ENCODE results near the gene SYVN1.
"Not testable (repeated sequence)": the region's sequence is repeated elsewhere in the genome, so short reads cannot be mapped to it uniquely, and the experiment has no call there.

Gene SYVN1

GRCh38 chr11:65150509-65151299 lies 16.4 kb upstream of the SYVN1 start:
- no peak for DNase-seq

DNA sequence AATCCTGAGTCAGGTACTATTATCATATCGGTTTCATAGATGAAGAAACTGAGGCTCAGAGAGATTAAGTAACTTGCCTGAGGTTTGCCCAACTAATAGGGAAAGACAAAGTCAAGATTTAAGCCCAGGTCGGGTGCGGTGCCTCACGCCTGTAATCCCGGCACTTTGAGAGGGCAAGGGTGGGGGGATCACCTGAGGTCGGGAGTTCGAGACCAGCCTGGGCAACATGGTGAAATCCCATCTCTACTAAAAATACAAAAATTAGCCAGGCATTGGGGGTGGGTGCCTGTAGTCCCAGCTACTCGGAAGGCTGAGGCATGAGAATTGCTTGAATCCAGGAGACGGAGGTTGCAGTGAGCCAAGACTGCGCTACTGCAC lies 15.8 kb upstream of the SYVN1 start:
- DNase-seq = not testable (repeated sequence)

DNA sequence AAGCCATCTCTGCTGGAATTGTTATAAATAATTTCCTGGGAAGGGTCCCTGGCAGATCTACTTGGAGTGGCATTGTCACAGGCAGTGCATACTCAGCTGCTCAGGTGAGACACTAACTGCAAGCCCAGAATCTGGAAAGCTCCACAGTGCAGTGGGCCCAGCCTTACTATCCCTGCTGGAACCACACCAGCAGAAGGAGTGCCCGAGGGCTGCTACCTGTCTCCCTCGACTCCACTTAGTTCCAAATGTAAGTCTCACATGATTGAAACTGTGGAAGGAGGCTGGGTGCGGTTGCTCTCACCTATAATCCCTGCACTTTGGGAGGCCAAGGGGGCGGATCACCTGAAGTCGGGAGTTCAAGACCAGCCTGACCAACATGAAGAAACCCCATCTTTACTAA lies 14.3 kb upstream of the SYVN1 start:
- DNase-seq = no peak

DNA sequence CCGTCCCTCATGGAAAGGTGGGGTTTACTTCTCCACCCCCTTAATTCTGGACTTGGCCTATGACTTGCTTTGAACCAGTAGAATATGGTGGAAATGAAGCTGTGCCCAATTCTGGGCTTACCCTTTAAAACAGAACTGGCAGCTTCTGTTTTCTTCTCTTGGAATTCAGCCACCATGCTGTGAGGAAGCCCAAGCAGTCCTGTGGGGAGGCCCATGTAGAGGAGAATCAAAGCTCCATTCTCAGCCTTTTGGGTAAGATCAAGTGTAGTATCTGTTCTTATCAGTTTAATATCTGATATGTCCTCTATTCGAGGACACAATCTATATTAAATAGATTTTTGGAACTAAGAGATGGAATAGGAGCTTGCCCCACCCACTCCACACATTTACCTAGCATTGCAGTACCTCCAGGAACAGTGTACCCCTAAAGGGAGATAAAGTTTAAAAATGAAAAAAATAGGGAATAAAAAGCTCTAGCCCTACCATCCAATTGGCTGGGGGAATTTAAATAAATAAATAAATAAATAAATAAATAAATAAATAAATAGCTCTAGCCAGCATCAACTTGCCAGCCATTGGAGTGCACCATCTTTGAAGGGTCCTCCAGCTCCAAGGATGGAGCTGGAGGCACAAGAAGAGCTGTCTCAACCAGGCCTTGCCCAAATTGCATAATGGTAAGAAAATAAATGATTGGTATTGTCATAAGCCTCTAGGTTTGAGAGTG lies 13.2 kb upstream of the SYVN1 start:
- DNase-seq = no peak

GRCh38 chr11:65141896-65142494 lies 7.7 kb upstream of the SYVN1 start:
- no peak for DNase-seq

GRCh38 chr11:65136515-65137096 lies 2.3 kb upstream of the SYVN1 start:
- DNase-seq = no peak

DNA sequence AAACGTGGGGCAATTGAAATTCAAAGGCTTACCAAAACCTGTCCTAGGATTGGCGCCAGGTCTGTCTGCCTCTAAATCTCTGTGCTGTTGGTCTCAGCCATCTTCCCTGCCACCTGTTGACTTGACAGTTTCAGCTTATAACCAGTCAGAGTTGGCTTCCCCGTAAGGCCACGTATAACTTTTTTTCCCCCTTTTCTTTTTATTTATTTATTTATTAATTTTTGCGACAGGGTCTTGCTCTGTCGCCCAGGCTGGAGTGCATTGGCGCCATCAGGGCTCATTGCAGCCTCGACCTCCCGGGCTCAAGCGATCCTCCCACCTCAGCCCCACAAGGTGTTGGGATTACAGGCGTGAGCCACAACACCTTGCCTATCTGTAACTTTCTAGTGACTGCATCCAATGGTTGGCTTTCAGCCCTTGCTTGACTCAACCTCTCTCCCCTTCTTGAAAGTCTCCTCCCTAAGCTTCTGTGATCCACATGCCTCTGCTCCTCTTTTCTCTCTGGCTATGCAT lies 1.4 kb upstream of the SYVN1 start:
- DNase-seq = no peak

- peak; percentile 73 for DNase-seq
Observed at GRCh38 chr11:65134952-65135632, 773 bp upstream of the SYVN1 start.

- no peak for DNase-seq
Observed at GRCh38 chr11:65133724-65134123, 595 bp downstream of the SYVN1 start.

DNA sequence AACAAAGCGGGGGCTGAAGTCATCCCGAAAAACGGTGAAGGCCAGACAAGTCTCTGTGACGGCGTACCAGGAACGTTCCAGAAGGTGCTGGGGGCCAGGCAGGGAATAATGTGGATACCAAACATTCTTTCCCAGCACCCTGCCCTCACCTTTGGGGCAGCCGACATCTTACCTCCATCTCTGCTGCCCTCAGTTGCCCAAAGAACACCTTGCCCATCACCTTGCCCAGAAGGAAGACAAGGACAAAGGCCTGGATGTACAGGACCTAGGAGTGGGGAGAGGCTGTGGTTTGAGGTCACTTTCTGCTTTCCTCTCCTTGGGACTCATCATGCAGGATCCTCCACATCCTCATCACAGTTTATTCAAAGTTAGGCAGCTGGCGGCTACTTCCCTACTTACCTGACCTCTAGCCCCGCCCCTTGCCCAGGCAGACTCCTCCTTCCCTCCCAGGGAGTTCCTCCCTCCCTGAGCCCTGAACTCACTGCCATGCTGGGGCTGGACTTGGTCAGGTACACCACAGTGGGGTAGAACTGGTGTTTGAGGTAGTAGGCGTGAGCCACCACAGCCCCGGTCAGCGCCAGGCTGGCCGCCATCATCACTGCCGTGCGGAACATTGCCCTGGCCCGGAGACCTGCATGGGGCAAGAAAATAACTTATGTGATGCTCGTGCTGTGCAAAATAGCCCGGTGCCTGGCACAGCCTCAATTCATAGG lies 1.2 kb downstream of the SYVN1 start:
- no peak for DNase-seq

- no peak for DNase-seq
Observed at GRCh38 chr11:65132238-65132987, 1.9 kb downstream of the SYVN1 start.

DNA sequence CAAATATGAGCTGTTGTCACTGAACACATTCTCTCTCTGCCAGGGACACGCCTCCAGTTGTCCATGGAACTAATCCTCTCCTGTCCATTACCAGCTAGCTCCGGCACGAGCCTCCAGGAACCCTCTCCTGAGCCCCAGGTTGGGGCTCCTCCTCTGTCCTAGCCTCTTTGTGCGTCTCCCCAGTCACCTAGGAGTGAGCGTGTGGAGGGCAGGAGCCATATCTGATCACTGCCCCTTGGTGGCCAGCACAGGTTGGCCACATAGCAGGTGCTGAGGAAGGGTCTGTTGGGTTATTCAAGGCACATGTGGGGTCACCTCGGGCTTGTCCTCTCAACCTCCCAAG lies 2.5 kb downstream of the SYVN1 start:
- no peak for DNase-seq

DNA sequence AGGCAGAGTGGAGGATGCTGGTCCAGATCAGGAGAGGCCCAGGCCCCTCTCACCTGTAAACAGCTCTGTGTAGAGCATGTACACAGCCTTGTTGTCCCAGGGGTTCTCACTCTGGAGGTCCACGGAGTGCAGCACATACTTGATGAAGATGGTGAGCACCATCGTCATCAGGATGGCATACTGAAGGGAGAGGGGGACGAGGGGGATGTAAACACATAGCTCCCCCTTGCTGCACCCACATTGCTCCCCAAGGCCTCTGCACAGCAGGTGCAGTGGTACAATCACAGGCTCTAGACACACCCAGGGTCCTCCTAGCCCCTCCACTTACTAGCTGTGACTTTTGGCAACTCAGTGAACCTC lies 2.9 kb downstream of the SYVN1 start:
- DNase-seq = no peak

DNA sequence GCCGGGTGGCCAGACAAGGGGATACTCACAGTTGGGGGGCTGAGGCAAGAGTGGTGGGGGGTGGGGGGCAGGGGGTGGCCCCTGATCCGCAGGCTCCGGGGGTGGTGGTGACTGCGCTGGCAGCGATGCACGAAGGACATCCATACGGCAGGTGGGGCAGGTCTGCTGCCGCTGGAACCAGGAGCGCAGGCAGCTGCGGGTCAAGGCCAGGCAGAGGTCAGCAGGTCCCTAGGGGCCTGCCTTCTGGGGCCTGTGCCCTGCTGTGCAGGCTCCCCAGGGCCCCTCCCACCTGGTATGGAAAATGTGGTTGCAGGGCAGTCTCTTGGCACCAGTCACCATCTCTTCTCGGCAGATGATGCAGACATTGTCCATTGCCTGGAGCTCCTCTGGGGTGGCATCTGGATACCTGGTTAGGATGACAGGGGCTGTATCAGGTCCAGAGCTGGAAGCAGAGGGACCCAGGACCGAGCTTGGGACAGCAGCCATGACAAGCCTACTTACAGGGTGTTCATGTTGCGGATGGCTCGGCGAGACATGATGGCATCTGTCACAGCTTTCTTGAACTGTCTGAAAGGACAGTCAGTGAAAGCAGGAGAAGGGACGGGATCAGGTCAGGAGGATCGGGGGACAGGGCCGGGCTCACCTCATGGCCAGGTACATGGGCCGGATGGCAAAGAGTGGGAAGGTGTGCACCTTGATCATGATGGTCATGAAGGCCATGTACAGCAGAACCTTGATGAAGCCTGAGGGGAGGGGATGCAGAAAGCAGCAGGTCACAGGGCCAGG lies 3.5 kb downstream of the SYVN1 start:
- DNase-seq = no peak

DNA sequence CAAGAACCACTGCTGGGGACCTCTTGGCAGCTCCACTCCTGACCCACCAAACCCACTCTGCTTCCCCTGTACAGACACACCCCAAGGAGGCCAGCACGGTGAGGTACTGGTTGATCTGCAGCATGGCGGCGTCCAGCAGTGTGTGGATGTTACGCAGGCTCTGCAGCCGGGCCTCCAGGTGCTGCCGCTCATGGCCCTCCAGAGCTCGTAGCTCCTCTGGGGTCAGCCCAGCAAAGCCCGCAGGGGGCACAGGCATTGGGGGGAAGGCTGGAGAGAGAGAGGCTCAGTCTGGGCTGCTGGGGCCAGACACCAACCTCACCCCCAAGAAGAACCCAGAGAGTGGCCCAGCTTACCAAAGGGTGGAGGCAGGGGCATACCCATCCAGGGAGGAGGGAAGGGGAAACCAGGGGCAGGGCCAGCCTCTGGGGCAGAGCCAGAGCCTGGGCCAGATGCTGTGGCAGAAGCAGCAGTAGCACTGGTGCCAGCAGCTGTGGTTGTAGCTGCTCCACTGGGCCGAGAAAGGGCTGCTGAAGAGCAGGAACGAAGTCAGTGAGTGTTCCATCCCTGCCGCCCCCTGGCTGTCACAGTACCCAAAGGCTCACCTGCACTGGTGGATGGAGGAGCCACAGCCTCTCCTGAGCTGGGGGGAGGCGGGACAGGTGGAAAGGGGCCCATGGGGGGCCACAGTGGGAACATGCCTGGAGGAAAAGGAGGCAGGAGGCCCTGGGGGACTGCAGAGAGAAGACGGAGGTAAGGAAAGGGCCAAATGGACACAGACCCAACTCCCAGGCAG lies 4.5 kb downstream of the SYVN1 start:
- no peak for DNase-seq

DNA sequence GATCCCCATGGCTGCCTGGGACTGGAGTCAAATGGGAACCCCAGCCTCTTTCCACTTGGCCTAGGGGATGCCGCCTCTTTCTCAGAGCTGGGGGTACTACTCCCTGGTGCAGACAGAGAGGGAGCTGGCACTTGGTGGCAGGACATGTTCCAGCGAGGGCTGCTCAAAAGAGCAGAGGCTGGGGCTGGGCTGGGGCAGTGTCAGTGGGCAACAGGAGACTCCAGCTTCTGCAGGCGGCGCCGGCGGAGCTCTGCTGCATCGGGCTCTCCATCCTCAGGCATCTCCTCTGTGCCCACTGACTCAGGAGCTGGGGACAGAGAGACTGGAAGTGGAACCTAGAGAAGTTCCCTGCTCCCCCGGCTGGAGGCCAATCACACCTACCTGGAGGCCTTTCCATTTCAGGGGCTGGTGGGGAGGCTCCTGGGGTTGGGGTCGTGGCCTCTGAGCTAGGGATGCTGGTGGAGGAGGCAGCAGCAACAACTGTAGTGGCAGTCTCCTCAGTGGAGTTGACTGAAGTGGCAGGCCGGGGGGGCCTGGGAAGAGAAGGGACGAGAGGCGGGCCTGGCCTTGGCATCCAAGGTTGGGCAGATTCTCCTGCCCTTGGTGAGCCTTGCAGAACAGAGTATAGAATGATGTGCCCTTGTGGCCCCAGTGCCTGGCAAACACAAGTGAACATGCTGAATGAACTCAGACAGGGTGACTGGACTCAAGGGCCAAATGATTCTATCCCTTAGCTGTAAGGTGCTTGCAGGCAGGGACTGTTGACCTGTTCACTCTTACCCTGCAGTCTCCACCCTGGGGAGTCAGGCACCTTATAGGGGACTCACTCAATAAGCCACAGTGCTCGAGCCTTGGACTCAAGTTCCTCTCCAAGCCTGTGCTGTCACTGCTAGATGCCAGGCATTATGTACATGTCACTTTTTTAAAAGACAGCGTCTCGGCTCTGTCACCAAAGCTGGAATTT lies 5.9 kb downstream of the SYVN1 start:
- no peak for DNase-seq

DNA sequence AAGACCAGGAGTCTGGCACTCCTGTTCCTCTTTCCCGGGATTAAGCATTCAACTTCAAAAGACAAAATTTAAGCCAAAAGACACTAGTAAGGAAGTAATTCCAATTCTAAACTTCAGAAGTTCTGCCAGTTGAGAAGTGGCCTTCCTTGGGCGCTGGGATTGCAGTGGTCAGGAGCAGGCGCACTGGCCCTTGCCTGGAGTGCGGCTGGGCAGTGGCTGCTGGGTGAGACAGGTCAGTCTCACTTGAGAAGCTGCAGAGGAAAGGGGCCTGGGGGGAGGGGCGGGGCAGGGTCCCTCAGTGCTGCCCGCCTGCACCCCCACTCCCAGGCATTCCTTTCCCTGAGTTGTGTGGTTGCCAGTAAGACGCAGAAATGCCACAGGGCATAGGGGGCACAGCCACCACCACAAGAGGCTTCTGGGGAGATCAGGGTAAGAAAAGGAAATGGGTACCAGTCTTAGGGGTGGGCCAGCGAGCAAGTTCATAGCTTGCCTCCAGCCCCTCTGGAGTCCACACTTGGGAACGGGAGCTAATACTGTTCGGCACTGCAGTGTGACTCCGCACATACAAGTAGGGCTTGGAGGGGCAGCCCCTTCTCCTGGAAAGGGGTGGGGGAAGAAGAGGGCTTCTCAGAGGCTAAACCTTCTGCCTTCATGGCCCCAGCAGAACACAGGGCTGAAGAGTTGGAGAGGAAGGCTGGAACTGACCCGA lies 6.7 kb downstream of the SYVN1 start:
- no peak for DNase-seq

DNA sequence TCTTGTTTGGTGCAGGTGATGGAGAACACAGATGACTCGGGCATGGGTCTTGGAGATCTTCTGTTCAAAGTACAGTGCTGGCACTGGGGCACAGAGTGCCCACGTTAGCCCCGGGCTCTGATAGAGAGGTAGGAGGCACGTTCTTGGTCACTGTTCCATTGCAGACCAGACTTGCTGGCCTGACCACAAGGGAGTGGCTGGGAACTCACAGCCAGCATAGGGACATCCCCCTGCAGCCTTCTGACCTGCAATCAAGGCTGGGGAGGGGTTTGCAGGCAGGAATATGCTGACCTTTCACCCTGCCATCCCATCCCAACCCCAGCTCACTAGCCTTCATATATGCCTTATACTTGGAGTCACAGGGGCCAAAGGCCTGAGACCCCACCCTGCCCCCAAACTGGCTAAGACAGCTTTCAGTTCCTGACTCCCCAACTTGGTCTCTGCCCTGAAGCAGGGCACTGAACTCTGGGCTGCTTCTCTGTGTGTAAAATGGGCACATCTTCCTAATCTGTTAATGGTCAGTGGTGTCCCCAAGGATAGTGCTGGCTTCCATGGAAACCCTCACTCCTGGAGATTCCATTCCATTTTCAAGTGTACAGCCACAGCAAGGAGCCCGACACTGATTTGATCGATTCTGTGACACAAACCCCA lies 7.6 kb downstream of the SYVN1 start:
- no peak for DNase-seq

Data from activated CD4-positive, CD25-positive, alpha-beta regulatory T cell treated with anti-CD3 and anti-CD28 coated beads, Interleukin-2, amount 50 U/mL, for 72 hours (primary cell).